Measurements from ENCODE around the gene CELF6. TPM values are rescaled to one million over a fixed set of nuclear protein-coding genes. Genes with fewer than 3 reads are reported as not detected.

The CELF6 gene
- polyA plus RNA-seq, 3 donors, result 2.9 TPM; not detected in 2

- Mint-ChIP-seq H3K4me3 (peak overlapping the region in 1 of 2 donors; percentile 44), H3K4me1 (peaks cover 27% of the 10 kb centered on the region), H3K36me3 (peaks cover 25 to 57% of the 10 kb centered on the region in 2 donors), H3K9me3 (no peaks in the 10 kb centered on the region), H3K27ac (peak overlapping the region; percentile 86 to 97 (median 95)), H3K27me3 (ENCODE audit: low read depth in 3 of 3) (peaks cover 0 to 2% (median 0%) of the 10 kb centered on the region in 3 donors)
- H4K20me1 ChIP-seq (ENCODE audit: insufficient read depth, low read length), result no peaks in the 10 kb centered on the region
- no peaks in the 10 kb centered on the region for H3K9me3 ChIP-seq (replicated peaks in 1 of 2; ENCODE audit: control insufficient read depth in 1 of 2, insufficient read depth in 1 of 2, low read length in 2 of 2)
- H3K27me3 ChIP-seq (ENCODE audit: control insufficient read depth in 2 of 2, insufficient read depth in 2 of 2, low read length in 2 of 2), result no peaks in the 10 kb centered on the region
- H3K79me2 ChIP-seq (ENCODE audit: insufficient read depth, low read length), result no peaks in the 10 kb centered on the region
- H3K9ac ChIP-seq (ENCODE audit: insufficient read depth, low read length, poor library complexity, severe bottlenecking), result peak overlapping the region; percentile 13
- peaks cover 18 to 20% of the 10 kb centered on the region in 2 donors for H3K4me1 ChIP-seq (ENCODE audit: control insufficient read depth in 1 of 2, insufficient read depth in 2 of 2, low read length in 2 of 2)
- peak overlapping the region; percentile 53 to 79 for H3K27ac ChIP-seq (ENCODE audit: low read depth in 1 of 2, low read length in 2 of 2)
- H3K4me2 ChIP-seq (replicated peaks; ENCODE audit: extremely low read depth, low read length, poor library complexity, severe bottlenecking), result peak overlapping the region; percentile 16
- no peak overlapping the region for H3K4me3 ChIP-seq (replicated peaks in 1 of 3; ENCODE audit: low read depth in 2 of 3, low read length in 3 of 3)
- peaks cover 14 to 29% of the 10 kb centered on the region in 2 donors for H3K36me3 ChIP-seq (replicated peaks in 1 of 2; ENCODE audit: control insufficient read depth in 1 of 2, insufficient read depth in 2 of 2, low read length in 2 of 2)
- DNase-seq, result peak; percentile 56 to 72 (median 59)
- TF ChIP-seq CTCF (IDR thresholded peaks at IDR 0.05), result no peak
- 33% methylated on average over 7 of the region's 9 CpGs for WGBS (ENCODE audit: insufficient coverage)
- intact Hi-C loops (cut with micrococcal nuclease), result loop anchor here (1.0 to 2.0 kb wide), 2 partner anchors 18 kb away; partner anchors contain the start of gene CELF6 (in 2 of the 2)
- no peak overlapping the region for H2AFZ ChIP-seq (ENCODE audit: insufficient read depth, low read depth, low read length, poor library complexity, severe bottlenecking)
These were observed 18.8 kb upstream of the CELF6 start for GRCh38 chr15:72338617-72339321.

GRCh38 chr15:72338148-72338547, 18.2 kb upstream of the CELF6 start:
- no peak overlapping the region for H2AFZ ChIP-seq (ENCODE audit: insufficient read depth, low read depth, low read length, poor library complexity, severe bottlenecking)
- no peak overlapping the region for H3K9ac ChIP-seq (ENCODE audit: insufficient read depth, low read length, poor library complexity, severe bottlenecking)
- peaks cover 25 to 51% of the 10 kb centered on the region in 2 donors for H3K36me3 Mint-ChIP-seq
- H3K27ac ChIP-seq (ENCODE audit: low read depth in 1 of 2, low read length in 2 of 2), result peak overlapping the region; percentile 53 to 79
- peaks cover 18 to 20% of the 10 kb centered on the region in 2 donors for H3K4me1 ChIP-seq (ENCODE audit: control insufficient read depth in 1 of 2, insufficient read depth in 2 of 2, low read length in 2 of 2)
- H3K9me3 ChIP-seq (replicated peaks in 1 of 2; ENCODE audit: control insufficient read depth in 1 of 2, insufficient read depth in 1 of 2, low read length in 2 of 2), result no peaks in the 10 kb centered on the region
- no peaks in the 10 kb centered on the region for H3K27me3 ChIP-seq (ENCODE audit: control insufficient read depth in 2 of 2, insufficient read depth in 2 of 2, low read length in 2 of 2)
- no peaks in the 10 kb centered on the region for H3K9me3 Mint-ChIP-seq
- peaks cover 27% of the 10 kb centered on the region for H3K4me1 Mint-ChIP-seq
- no peak overlapping the region for H3K4me3 Mint-ChIP-seq
- no peaks in the 10 kb centered on the region for H4K20me1 ChIP-seq (ENCODE audit: insufficient read depth, low read length)
- H3K27me3 Mint-ChIP-seq (ENCODE audit: low read depth in 3 of 3), result peaks cover 0 to 2% (median 0%) of the 10 kb centered on the region in 3 donors
- H3K27ac Mint-ChIP-seq, result peak overlapping the region; percentile 86 to 97 (median 90)
- H3K79me2 ChIP-seq (ENCODE audit: insufficient read depth, low read length), result no peaks in the 10 kb centered on the region
- H3K4me3 ChIP-seq (replicated peaks in 1 of 3; ENCODE audit: low read depth in 2 of 3, low read length in 3 of 3), result no peak overlapping the region
- no peak overlapping the region for H3K4me2 ChIP-seq (replicated peaks; ENCODE audit: extremely low read depth, low read length, poor library complexity, severe bottlenecking)
- WGBS (ENCODE audit: insufficient coverage), result no CpG with 5 or more reads among the region's 2 CpGs
- no peak for TF ChIP-seq CTCF (IDR thresholded peaks at IDR 0.05)
- no peak for DNase-seq
- peaks cover 10 to 24% of the 10 kb centered on the region in 2 donors for H3K36me3 ChIP-seq (replicated peaks in 1 of 2; ENCODE audit: control insufficient read depth in 1 of 2, insufficient read depth in 2 of 2, low read length in 2 of 2)
- intact Hi-C loops (cut with micrococcal nuclease), result loop anchor here in 1 of 2 donors (2.0 kb wide), 1 partner anchor 17 kb away; the partner anchor contains the start of gene CELF6
